ENCODE measurements around the gene LRPAP1. TPM values are rescaled to one million over a fixed set of nuclear protein-coding genes. Genes with fewer than 3 reads are reported as not detected.
A peak's percentile ranks its signal among the peaks of the same experiment; 100 is the strongest.

The LRPAP1 gene
- polyA plus RNA-seq, 1 donor from 2014 or later: 91.1 TPM

DNA sequence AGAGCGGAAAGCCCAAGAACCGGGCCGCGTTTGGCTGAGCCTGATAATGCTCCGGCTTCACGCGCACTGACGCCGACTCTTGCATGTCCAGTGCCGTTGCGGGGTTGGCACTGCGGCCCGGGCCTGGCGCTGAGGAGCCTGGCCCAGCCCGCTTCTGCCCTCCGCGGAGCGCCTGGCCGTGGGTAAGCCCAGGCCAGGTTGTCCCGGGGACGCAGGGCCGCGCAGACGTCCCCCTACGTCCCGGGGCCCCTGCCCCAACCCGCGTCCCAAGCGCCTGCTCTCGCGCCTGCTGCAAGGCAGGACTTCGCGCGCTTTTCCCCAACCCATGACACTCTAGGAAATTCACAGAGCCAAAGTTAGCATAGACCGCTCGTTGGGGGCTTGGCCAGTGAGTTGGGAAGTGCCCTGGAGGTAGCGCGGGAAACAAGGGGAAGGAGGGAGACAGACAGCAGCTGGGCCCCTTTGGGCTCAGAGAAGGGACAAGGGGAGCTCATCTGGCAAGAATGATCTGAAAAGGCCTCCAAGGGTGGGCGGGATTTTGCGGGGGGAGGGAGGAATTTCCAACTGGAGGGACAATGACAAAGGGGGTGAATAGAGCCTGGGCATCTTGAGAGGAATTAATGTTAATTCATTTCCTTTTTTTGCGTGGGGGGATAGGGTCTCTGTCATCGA lies 665 bp upstream of the LRPAP1 start:
- Histone ChIP-seq H3K36me3 (ENCODE audit: insufficient read depth, low read length) (no peaks in the 10 kb centered on the region), H3K9me3 (ENCODE audit: low read length) (no peaks in the 10 kb centered on the region), H4K20me1 (ENCODE audit: insufficient read depth) (no peaks in the 10 kb centered on the region), H3K27me3 (ENCODE audit: insufficient read depth, low read depth, low read length) (no peaks in the 10 kb centered on the region), H3F3A (ENCODE audit: insufficient read depth, low read length, poor library complexity, severe bottlenecking) (no peaks in the 10 kb centered on the region), H3K4me2 (ENCODE audit: low read length) (no peak overlapping the region), H3K9ac (ENCODE audit: low read length) (peak overlapping the region; percentile 80), H2AFZ (ENCODE audit: low read depth, low read length) (peak overlapping the region; percentile 33), H3K79me2 (replicated peaks; ENCODE audit: insufficient read depth, low read length) (peaks cover 24% of the 10 kb centered on the region), H3K9me2 (ENCODE audit: insufficient read depth, low read length) (no peaks in the 10 kb centered on the region), H3K4me3 (ENCODE audit: low read length) (peak overlapping the region; percentile 89), H3K27ac (ENCODE audit: low read length) (peak overlapping the region; percentile 61)
- no peak for TF ChIP-seq RAD21 (conservative IDR thresholded peaks at IDR 0.05)
- no peak for TF ChIP-seq POLR2AphosphoS5 (IDR thresholded peaks at IDR 0.05)
- no peak for TF ChIP-seq TAF1 (IDR thresholded peaks at IDR 0.05; ENCODE audit: low read depth)
- TF ChIP-seq, protein P1, sequence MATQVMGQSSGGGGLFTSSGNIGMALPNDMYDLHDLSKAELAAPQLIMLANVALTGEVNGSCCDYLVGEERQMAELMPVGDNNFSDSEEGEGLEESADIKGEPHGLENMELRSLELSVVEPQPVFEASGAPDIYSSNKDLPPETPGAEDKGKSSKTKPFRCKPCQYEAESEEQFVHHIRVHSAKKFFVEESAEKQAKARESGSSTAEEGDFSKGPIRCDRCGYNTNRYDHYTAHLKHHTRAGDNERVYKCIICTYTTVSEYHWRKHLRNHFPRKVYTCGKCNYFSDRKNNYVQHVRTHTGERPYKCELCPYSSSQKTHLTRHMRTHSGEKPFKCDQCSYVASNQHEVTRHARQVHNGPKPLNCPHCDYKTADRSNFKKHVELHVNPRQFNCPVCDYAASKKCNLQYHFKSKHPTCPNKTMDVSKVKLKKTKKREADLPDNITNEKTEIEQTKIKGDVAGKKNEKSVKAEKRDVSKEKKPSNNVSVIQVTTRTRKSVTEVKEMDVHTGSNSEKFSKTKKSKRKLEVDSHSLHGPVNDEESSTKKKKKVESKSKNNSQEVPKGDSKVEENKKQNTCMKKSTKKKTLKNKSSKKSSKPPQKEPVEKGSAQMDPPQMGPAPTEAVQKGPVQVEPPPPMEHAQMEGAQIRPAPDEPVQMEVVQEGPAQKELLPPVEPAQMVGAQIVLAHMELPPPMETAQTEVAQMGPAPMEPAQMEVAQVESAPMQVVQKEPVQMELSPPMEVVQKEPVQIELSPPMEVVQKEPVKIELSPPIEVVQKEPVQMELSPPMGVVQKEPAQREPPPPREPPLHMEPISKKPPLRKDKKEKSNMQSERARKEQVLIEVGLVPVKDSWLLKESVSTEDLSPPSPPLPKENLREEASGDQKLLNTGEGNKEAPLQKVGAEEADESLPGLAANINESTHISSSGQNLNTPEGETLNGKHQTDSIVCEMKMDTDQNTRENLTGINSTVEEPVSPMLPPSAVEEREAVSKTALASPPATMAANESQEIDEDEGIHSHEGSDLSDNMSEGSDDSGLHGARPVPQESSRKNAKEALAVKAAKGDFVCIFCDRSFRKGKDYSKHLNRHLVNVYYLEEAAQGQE (IDR thresholded peaks at IDR 0.05; ENCODE audit: borderline replicate concordance): no peak
- no peak for TF ChIP-seq EZH2 (IDR thresholded peaks at IDR 0.05; ENCODE audit: borderline replicate concordance, insufficient read depth, low read length, poor library complexity, severe bottlenecking)
- TF ChIP-seq MXI1 (conservative IDR thresholded peaks at IDR 0.05; ENCODE audit: poor library complexity, severe bottlenecking): no peak
- no peak for TF ChIP-seq SMC3 (conservative IDR thresholded peaks at IDR 0.05; ENCODE audit: poor library complexity)
- TF ChIP-seq EP300 (conservative IDR thresholded peaks at IDR 0.05; ENCODE audit: poor library complexity, severe bottlenecking): no peak
- TF ChIP-seq, protein P2, sequence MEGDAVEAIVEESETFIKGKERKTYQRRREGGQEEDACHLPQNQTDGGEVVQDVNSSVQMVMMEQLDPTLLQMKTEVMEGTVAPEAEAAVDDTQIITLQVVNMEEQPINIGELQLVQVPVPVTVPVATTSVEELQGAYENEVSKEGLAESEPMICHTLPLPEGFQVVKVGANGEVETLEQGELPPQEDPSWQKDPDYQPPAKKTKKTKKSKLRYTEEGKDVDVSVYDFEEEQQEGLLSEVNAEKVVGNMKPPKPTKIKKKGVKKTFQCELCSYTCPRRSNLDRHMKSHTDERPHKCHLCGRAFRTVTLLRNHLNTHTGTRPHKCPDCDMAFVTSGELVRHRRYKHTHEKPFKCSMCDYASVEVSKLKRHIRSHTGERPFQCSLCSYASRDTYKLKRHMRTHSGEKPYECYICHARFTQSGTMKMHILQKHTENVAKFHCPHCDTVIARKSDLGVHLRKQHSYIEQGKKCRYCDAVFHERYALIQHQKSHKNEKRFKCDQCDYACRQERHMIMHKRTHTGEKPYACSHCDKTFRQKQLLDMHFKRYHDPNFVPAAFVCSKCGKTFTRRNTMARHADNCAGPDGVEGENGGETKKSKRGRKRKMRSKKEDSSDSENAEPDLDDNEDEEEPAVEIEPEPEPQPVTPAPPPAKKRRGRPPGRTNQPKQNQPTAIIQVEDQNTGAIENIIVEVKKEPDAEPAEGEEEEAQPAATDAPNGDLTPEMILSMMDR (IDR thresholded peaks at IDR 0.05; ENCODE audit: poor library complexity, severe bottlenecking): no peak

DNA sequence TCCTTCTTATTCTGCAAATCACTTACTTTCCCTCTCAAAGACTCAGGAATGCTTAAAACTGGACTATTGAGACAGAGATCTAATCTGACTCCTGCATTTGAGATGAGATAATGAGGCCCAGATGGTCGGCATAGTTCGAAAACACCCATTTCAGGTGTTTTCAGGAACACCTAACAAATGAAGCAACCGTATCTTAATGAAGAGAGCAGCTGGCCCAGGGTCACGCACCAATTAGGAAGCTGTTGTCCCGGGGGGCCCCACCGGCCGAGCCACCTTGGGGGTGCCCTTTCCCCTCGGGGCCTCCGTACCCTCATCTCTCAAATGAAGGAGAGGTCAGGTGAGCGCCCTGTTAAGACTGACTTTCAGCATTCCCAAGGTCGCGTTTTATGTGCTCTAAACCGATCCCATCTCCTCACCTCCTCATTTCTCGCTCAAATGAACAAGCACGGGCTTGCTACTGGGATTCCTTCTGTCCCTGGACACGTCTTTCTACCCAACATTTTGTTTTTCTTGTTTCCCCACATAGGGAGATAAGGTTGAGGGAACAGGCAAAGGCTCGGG lies 824 bp downstream of the LRPAP1 start:
- Histone ChIP-seq H3K9me3 (ENCODE audit: low read length) (no peaks in the 10 kb centered on the region), H3F3A (ENCODE audit: insufficient read depth, low read length, poor library complexity, severe bottlenecking) (no peaks in the 10 kb centered on the region), H3K27me3 (ENCODE audit: insufficient read depth, low read depth, low read length) (no peaks in the 10 kb centered on the region), H3K4me3 (ENCODE audit: low read length) (peak overlapping the region; percentile 89), H2AFZ (ENCODE audit: low read depth, low read length) (no peak overlapping the region), H3K4me2 (ENCODE audit: low read length) (peak overlapping the region; percentile 87), H3K36me3 (ENCODE audit: insufficient read depth, low read length) (no peaks in the 10 kb centered on the region), H4K20me1 (ENCODE audit: insufficient read depth) (no peaks in the 10 kb centered on the region), H3K9ac (ENCODE audit: low read length) (peak overlapping the region; percentile 80), H3K9me2 (ENCODE audit: insufficient read depth, low read length) (no peaks in the 10 kb centered on the region), H3K27ac (ENCODE audit: low read length) (peak overlapping the region; percentile 61), H3K79me2 (replicated peaks; ENCODE audit: insufficient read depth, low read length) (peaks cover 24% of the 10 kb centered on the region)
- TF ChIP-seq MXI1 (conservative IDR thresholded peaks at IDR 0.05; ENCODE audit: poor library complexity, severe bottlenecking): no peak
- no peak for TF ChIP-seq SMC3 (conservative IDR thresholded peaks at IDR 0.05; ENCODE audit: poor library complexity)
- TF ChIP-seq, protein P1 (IDR thresholded peaks at IDR 0.05; ENCODE audit: borderline replicate concordance): no peak
- no peak for TF ChIP-seq EP300 (conservative IDR thresholded peaks at IDR 0.05; ENCODE audit: poor library complexity, severe bottlenecking)
- TF ChIP-seq RAD21 (conservative IDR thresholded peaks at IDR 0.05): no peak
- no peak for TF ChIP-seq TAF1 (IDR thresholded peaks at IDR 0.05; ENCODE audit: low read depth)
- no peak for TF ChIP-seq POLR2AphosphoS5 (IDR thresholded peaks at IDR 0.05)
- no peak for TF ChIP-seq EZH2 (IDR thresholded peaks at IDR 0.05; ENCODE audit: borderline replicate concordance, insufficient read depth, low read length, poor library complexity, severe bottlenecking)
- TF ChIP-seq, protein P2 (IDR thresholded peaks at IDR 0.05; ENCODE audit: poor library complexity, severe bottlenecking): no peak
